Suprapubic skin (tissue), 3 donors: Measurements from ENCODE around the gene GUCY2F.

Experiments used
- POLR2AphosphoS5 ChIP-seq, 3 donors: sonication (generic); formaldehyde crosslinking; IDR thresholded peaks; one replicate each; pipeline ENCODE4 v1.6.1; 2017; ENCODE audit warnings: antibody characterized with exemption in 3 of 3
- TF ChIP-seq, protein P1 (sequence below), 2 donors: fragments of 200-600 bp in 1 of 2; fragments of 450-650 bp in 1 of 2; sonication (generic) in 1 of 2; IDR thresholded peaks; one replicate each; pipeline ENCODE4 v1.5.1; 2016 to 2019; ENCODE audit warnings: antibody characterized with exemption in 2 of 2, mild to moderate bottlenecking in 1 of 2, moderate library complexity in 1 of 2

DNA sequence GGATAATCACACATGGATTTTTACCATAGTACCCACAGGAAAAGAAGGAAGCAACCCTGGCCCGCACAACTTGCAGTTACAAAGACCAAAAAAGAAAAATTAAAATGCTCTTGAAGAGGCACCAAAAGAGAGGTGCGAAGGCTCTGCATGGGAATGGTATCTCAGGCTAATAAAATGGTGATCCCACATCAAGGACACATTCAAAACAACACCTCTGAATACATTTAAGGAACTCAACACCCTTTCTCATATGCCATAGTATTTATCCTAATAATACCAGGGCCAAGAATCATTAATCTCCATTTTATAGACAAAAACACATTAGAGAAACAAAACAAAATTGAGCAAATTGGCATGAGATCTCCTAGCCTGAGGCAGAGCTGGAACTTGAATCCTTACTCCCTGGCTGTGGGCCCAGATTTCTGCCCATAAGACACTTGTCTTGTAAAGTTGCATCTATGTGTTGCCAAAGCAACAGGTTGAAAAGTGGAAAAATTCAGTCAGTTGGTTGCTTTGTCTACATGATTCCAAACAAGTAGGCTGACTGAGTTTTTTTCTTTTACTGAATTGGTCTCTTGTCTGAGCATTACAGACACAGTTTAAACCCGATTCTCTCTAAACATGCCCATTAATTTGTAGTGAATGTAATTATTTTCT, 33.5 kb downstream of the GUCY2F start:
- TF ChIP-seq, protein P1, sequence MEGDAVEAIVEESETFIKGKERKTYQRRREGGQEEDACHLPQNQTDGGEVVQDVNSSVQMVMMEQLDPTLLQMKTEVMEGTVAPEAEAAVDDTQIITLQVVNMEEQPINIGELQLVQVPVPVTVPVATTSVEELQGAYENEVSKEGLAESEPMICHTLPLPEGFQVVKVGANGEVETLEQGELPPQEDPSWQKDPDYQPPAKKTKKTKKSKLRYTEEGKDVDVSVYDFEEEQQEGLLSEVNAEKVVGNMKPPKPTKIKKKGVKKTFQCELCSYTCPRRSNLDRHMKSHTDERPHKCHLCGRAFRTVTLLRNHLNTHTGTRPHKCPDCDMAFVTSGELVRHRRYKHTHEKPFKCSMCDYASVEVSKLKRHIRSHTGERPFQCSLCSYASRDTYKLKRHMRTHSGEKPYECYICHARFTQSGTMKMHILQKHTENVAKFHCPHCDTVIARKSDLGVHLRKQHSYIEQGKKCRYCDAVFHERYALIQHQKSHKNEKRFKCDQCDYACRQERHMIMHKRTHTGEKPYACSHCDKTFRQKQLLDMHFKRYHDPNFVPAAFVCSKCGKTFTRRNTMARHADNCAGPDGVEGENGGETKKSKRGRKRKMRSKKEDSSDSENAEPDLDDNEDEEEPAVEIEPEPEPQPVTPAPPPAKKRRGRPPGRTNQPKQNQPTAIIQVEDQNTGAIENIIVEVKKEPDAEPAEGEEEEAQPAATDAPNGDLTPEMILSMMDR (IDR thresholded peaks at IDR 0.05), result no peak
- TF ChIP-seq POLR2AphosphoS5 (IDR thresholded peaks at IDR 0.05), result no peak
